ENCODE results near the gene ASF1A. TPM values are rescaled to one million over a fixed set of nuclear protein-coding genes. Genes with fewer than 3 reads are reported as not detected.

The ASF1A gene
- total and polyA plus RNA-seq, 3 donors from 2014 or later: 11.1 to 16.6 (median 13.0) TPM

GRCh38 chr6:118953391-118953790 is 59.4 kb downstream of the ASF1A start:
- no peaks in the 10 kb centered on the region for H3K27me3 ChIP-seq
- no peaks in the 10 kb centered on the region for H3K4me1 ChIP-seq
- no peak overlapping the region for H3K4me3 ChIP-seq
- H3K27ac ChIP-seq: no peak overlapping the region
- intact Hi-C loops (cut with DNase I; ENCODE audit: low total_unique reads): no loop called here
- WGBS, 2 donors: 56 to 68% methylated on average over 2 of the region's 2 CpGs
- H3K36me3 ChIP-seq (ENCODE audit: low read depth, missing control alignments): no peaks in the 10 kb centered on the region
- H3K9me3 ChIP-seq: no peaks in the 10 kb centered on the region
- no peak for DNase-seq
- no peak for TF ChIP-seq POLR2A (IDR thresholded peaks at IDR 0.05)
- TF ChIP-seq CTCF (IDR thresholded peaks at IDR 0.05): no peak

Other genes starting within 250 kb of the ASF1A start
- 10 to 100 TPM; 63.7 to 80.7 TPM for gene CEP85L, start 242.6 kb upstream of the ASF1A start, total RNA-seq
- 78.8 TPM for gene CEP85L, start 242.6 kb upstream of the ASF1A start, polyA plus RNA-seq (ENCODE audit: insufficient read depth, low read depth, low replicate concordance)
- gene MCM9, start 41.0 kb downstream of the ASF1A start, total RNA-seq: 10 to 100 TPM; 19.2 to 25.1 TPM
- 14.0 TPM for gene MCM9, start 41.0 kb downstream of the ASF1A start, polyA plus RNA-seq (ENCODE audit: insufficient read depth, low read depth, low replicate concordance)
- 10 to 100 TPM; 24.3 to 36.3 TPM for gene FAM184A, start 184.5 kb downstream of the ASF1A start, total RNA-seq
- gene FAM184A, start 184.5 kb downstream of the ASF1A start, polyA plus RNA-seq (ENCODE audit: insufficient read depth, low read depth, low replicate concordance): 24.0 TPM

All from testis (tissue), 3 donors.